GM18505 (cell line): ENCODE data around the gene ST6GALNAC3.

Experiments
- ATAC-seq: cut with Tn5 transposase; IDR thresholded peaks from one replicate; pipeline ENCODE4 v1.9.1; 2021; ENCODE audit not compliant: unreplicated experiment
- POLR2A ChIP-seq: IDR thresholded peaks from 4 replicates; pipeline ENCODE4 v1.6.1; 2011; ENCODE audit warnings: borderline replicate concordance; ENCODE audit not compliant: insufficient read depth, insufficient read length; ENCODE audit errors: extremely low read depth

Gene ST6GALNAC3

GRCh38 chr1:76267631-76268030, 193.1 kb downstream of the ST6GALNAC3 start:
- ATAC-seq: no peak
- TF ChIP-seq POLR2A: no peak

- ATAC-seq: no peak
- no peak for TF ChIP-seq POLR2A
Observed at GRCh38 chr1:76268341-76268740, 193.8 kb downstream of the ST6GALNAC3 start.

GRCh38 chr1:76269155-76269554, 194.6 kb downstream of the ST6GALNAC3 start:
- no peak for TF ChIP-seq POLR2A
- no peak for ATAC-seq

GRCh38 chr1:76274302-76274701, 199.8 kb downstream of the ST6GALNAC3 start:
- ATAC-seq: no peak

GRCh38 chr1:76274718-76275117, 200.2 kb downstream of the ST6GALNAC3 start:
- ATAC-seq: no peak
- TF ChIP-seq POLR2A: no peak

More at GRCh38 chr1:76274302-76274701, 199.8 kb downstream of the ST6GALNAC3 start:
- TF ChIP-seq POLR2A: no peak

- TF ChIP-seq POLR2A: no peak
- no peak for ATAC-seq
Observed at GRCh38 chr1:76278711-76279100, 204.2 kb downstream of the ST6GALNAC3 start.

- no peak for TF ChIP-seq POLR2A
- ATAC-seq: no peak
Observed at GRCh38 chr1:76279101-76279748, 204.7 kb downstream of the ST6GALNAC3 start.

- no peak for TF ChIP-seq POLR2A
- ATAC-seq: no peak
Observed at GRCh38 chr1:76281306-76281705, 206.8 kb downstream of the ST6GALNAC3 start.

- no peak for ATAC-seq
- no peak for TF ChIP-seq POLR2A
Observed at GRCh38 chr1:76284842-76285241, 210.3 kb downstream of the ST6GALNAC3 start.

- TF ChIP-seq POLR2A: no peak
- ATAC-seq: no peak
Observed at GRCh38 chr1:76285578-76286135, 211.1 kb downstream of the ST6GALNAC3 start.

GRCh38 chr1:76287917-76288316, 213.4 kb downstream of the ST6GALNAC3 start:
- no peak for TF ChIP-seq POLR2A
- no peak for ATAC-seq

- TF ChIP-seq POLR2A: no peak
- ATAC-seq: no peak
Observed at GRCh38 chr1:76288758-76289483, 214.4 kb downstream of the ST6GALNAC3 start.

GRCh38 chr1:76289692-76290091, 215.1 kb downstream of the ST6GALNAC3 start:
- ATAC-seq: no peak
- no peak for TF ChIP-seq POLR2A

- no peak for TF ChIP-seq POLR2A
- no peak for ATAC-seq
Observed at GRCh38 chr1:76290271-76290670, 215.7 kb downstream of the ST6GALNAC3 start.
